HG03103 (cell line): ENCODE results near the gene EIF4B.
"Not testable (repeated sequence)": the region's sequence is repeated elsewhere in the genome, so short reads cannot be mapped to it uniquely, and the experiment has no call there.

Experiments
- ATAC-seq: cut with Tn5 transposase; IDR thresholded peaks from one replicate; pipeline ENCODE4 v1.9.1; 2021; ENCODE audit warnings: low read depth; ENCODE audit not compliant: unreplicated experiment

The EIF4B gene

DNA sequence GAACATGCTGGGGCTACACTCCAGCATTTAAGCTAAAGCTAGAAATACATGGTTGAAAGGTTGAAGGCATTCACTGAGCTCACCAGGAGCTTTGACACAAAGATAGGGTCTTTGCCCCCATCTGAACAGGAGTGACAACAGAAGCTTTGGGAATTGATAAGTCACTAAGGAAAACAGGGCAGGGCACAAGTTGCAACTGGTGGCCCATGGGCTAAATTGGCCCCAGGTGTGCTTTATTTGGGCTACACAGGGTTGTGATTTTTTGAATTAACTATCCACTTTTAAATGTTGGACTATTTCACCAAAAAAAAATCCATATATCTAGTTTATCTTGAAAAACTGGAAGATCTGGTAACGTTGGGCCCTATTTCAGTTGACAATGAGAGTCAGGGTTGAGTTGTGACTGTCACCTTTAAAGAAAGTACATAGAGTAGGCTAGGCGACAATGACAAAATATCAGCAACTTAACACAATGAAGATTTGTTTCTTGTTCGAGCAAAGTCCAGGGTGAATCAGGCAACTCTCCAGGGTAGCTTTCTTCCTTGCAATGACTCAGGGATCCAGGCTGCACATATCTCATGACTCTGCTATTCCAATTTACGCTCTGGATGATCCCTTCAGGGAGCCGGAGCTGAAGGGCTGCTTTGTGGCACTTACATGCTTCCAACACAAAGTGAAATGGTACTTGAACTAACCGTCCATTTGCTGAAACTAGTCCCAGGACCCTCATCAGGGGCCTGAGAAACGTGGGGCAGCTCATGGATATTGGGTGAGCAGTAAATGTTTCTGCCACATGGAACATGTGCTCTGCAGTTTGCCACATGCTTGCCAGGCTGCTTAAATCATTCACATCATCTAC lies 13.3 kb upstream of the EIF4B start:
- ATAC-seq = no peak

DNA sequence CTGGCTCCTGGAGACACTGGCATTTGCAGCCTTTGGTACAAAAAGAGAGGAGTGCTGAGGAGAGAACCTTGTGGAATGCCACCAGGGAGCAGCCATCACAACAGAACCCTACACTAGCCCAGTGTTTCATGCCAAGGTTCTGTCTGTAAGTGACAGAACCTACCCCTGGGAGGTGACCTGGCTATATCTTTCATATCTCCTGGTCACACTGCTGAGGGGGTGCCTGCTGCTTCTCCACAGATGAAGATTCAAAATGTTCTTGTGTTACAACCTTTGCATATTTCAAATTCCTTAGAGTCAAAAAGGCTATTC lies 12.7 kb upstream of the EIF4B start:
- no peak for ATAC-seq

DNA sequence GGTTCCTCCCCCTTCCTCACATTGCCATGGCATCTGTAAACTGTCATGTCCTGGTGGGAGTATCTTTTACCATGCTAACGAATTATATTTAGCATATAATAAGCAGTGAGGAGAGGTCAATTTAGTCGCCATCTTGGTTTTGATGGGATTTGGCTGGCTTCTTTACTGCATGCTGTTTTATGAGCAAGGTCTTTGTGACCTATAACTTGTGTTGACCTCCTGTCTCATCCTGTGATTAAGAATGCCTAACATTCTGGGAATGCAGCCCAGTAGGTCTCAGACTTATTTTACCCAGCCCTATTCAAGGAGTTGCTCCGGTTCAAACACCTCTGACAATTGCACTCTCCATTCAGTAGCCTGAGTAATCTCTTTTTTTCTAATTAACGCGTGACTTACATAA lies 2.1 kb upstream of the EIF4B start:
- ATAC-seq = no peak

DNA sequence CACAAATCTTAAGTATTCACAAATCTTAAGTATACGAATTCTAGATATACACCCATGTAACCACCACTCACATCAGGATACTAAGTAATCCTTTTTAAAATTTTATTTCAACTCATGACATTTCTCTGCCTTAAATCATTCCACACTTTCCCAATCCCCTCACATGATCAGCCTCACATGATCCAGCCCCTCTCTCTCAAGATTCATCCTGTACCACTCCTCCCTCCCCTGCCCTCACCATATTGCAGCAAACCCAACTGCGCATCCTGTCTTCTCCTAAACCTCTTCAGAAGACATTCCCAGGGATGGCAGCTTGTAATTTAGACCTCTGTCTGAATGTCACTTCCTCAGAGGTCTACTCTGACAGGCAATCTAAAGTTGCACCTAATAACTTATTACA lies 1.7 kb upstream of the EIF4B start:
- no peak for ATAC-seq

DNA sequence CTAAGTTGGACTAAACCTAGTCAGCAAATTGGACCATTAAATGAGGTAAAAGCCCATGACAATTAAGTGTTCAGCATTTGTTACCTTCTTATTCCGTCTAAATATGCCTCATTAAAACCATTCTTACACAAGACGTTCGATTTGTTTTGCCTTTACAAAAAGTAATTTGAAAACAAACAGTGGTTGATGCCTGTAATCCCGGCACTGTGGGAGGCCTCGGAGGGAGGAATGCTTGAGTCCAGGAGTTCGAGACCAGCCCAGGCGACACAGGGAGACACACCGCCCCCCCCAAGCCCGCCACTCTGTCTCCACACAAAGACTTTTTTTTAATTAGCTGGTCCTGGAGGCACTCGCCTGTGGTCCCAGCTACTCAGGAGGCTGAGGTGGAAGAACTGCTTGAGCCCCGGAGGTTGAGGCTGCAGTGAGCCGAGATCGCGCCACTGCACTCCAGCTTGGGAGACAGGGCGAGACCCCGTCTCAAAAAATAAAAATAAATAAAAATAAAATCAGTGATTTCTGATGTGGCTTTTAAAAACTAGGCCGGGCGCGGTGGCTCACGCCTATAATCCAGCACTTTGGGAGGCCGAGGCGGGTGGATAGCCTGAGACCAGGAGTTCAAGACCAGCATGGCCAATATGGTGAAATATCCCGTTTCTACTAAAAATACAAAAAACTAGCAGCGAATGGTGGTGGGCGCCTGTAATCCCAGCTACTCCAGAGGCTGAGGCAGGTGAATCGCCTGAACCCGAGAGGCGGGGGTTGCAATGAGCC lies 856 bp upstream of the EIF4B start:
- ATAC-seq = no peak

DNA sequence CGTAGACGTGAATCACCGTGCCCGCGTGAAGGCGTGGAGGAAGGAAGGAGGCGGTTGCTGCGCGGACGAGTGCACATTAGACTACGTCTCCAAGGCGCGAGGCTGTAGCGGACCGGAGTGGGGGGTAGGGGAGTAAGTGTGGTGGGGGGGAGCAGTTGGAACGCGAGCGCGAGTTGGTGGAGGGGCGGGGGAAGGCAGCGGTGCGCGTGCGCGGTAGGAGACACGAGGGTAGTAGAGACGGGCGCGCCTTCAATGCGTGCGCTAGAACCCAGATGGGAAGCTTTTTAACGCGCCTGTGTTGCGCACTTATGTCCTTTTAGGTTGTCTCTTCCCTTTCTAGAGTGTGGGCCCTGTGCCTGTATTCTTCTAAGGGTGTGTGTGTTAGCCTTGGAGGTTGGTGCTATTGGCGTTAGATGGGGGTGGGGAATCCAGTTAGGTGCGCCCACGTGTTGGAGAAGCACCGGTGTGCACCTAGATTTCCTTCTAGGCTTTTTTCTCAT lies 604 bp downstream of the EIF4B start:
- ATAC-seq = no peak

DNA sequence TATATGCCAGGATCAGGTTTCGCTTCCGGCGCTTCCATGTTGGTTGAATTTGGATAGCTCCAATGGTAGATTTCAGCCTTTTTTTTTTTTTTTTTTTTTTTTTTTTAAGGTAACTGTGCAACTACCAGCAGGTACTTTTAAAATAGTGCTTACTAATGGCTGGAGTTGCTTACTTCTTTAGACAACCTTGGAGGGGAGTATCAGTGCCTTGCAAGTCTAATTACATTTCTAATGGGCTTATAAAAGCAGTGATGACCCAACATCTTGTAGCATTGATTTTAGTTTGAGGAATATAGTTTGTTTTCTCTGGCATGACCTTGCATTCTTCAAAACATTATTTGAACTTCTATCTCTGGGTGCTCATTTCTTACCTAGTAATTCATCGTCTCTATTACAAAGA lies 1.1 kb downstream of the EIF4B start:
- ATAC-seq = no peak

DNA sequence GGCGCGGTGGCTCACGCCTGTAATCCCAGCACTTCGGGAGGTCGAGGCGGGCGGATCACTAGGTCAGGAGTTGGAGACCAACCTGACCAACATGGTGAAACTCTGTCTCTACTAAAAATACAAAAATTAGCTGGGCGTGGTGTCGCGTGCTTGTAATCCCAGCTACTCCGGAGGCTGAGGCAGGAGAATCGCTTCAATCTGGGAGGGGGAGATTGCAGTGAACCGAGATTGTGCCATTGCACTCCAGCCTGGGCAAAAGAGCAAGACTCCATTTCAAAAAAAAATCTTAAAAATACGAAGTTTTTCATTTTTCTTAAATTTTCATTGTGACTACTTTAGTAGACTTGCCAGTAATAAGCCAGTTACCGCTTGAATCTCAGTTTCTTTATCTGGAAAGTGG lies 2.5 kb downstream of the EIF4B start:
- ATAC-seq = not testable (repeated sequence)

DNA sequence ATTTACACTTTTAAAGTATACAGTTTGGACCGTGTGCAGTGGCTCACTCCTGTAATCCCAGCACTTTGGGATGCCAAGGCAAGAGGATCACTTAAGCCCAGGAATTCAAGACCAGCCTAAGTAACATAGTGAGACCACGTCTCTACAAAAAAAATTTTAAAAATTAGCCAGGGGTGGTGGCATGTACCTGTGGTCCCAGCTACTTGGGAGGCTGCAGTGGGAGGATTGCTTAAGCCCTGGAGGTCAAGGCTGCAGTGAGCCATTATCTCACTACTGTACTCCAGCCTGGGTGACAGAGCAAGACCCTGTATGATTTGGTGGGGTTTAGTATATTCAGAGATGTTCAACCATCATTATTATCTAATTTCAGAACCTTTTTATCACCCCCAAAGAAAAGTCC lies 4.7 kb downstream of the EIF4B start:
- no peak for ATAC-seq

DNA sequence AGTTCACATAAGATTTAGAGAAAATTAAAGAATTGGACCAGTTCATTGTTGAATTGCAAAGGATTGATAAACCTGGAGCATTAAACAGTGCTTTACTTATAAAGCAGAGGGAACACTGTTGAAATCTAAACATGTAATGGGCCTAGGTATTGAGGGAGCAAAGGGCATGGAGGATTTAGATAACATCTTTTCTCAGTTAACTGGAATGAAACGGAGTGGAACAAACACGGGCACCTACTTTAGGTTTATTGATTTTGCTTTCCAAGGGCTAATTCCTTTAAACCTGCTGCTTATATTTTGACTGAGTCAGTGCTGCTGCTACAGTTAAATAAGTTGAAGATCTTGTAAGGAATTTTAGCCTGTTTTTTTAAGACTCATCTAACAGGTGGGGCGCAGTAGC lies 5.6 kb downstream of the EIF4B start:
- ATAC-seq = no peak

DNA sequence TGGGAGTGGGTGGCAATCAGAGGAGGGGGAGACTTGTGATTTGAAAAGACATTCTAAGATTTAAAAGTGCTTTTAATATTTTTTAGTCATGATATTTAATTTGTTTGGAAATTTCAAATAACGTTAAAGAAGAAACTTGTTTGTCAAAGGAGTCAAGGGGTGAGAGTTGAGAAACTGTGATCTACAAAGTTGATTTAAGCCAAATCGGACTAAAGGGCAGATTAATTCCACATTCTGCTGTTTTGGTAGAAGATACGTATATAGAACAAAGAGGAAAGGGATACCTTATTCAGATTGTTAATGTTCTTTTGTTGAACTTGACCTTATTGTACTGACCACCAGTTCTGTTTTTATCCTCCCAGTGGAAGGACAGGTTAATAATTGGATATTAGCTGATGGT lies 6.7 kb downstream of the EIF4B start:
- ATAC-seq = no peak

DNA sequence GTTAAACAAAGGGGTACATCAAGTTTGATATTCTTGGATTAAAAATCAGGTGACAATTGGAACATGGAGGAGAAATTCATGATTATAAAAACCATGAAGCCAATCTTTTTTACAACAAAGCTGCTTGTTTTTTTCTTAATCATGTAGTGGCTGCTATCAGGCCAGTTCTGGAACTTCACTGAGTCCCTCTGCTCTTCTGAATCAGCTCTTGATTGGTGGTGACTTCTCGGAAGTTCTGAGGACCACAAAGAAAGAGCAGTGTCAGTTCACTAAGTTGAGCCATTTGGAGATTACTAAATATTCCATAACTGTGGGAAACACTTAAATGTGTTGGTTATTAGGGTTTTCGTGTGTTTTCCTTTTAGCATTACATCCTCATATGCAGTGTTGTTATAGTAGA lies 8.5 kb downstream of the EIF4B start:
- ATAC-seq = no peak

DNA sequence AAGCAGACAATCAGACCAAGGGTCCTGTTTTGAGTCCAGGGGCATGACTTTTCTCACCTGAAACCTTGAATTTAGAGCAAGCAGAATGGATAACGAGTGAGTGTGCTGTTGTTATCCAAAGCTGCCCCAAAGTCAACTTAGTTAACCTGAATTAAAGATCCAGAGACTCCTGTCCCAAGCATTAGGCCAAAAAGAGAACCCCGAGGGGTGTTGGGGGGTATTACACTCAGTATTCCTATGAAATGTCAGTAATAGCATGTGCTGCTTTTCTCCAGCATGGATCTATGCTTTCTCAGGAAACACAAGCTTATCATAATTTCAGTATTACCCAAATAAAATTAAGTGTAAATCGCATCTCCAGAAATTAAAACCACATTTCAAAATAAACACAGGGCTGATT lies 19.0 kb downstream of the EIF4B start:
- ATAC-seq = no peak

DNA sequence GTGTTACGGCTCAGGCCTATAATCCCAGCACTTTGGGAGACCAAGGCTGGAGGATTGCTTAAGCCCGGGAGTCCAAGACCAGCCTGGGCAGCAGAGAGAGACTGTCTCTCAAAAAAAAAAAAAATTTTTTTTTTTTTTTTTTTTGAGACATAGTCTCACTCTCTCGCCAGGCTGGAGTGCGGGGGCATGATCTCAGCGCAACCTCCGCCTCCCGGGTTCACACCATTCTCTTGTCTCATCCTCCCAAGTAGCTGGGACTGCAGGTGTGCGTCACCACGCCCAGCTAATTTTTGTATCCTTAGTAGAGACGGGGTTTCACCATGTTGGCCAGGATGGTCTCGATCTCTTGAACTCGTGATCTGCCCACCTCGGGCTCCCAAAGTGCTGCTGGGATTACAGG lies 20.8 kb downstream of the EIF4B start:
- not testable (repeated sequence) for ATAC-seq

DNA sequence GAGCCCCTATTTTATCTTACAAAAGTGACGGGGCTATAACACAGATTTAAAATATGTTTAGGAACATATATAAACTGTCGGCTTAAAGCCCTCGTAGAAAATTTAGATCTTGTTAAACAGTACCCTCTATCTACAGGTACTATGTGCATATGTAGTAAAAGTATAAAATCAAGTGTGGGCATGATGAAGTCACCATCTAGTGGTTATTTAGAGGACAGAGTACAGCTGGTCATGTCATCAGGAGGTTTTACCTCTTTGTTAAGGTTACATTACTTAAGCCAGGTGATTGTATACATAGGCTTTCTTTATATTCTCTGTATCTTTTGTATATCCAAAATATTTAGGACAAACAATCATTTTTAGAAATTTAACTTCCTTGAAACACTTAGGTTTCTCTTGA lies 25.4 kb downstream of the EIF4B start:
- ATAC-seq = no peak

DNA sequence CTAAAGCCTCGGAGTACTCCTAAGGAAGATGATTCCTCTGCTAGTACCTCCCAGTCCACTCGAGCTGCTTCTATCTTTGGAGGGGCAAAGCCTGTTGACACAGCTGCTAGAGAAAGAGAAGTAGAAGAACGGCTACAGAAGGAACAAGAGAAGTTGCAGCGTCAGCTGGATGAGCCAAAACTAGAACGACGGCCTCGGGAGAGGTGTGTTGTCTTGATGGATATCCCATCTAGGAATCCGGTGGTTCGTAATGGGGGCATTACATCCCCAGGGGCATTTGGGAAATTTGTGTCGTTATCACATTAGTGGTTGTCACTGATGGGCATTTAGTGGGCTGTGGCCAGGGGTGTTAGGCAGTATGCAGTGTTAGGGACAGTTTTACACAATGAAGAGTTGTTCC lies 27.6 kb downstream of the EIF4B start:
- not testable (repeated sequence) for ATAC-seq

DNA sequence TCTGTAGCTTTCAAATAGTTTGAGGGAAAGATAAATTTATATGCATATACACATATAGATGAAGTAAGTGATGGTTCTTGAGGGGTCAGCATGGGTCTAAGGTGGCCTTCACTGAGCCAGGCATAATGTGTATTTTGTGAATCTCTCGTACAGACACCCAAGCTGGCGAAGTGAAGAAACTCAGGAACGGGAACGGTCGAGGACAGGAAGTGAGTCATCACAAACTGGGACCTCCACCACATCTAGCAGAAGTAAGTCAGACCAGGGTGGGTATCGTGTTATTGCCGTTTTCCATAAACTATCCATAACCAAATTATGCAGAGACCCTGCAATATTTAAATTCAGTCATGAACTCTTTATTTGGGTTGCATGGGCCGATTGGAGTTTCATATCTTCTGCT lies 28.2 kb downstream of the EIF4B start:
- no peak for ATAC-seq

DNA sequence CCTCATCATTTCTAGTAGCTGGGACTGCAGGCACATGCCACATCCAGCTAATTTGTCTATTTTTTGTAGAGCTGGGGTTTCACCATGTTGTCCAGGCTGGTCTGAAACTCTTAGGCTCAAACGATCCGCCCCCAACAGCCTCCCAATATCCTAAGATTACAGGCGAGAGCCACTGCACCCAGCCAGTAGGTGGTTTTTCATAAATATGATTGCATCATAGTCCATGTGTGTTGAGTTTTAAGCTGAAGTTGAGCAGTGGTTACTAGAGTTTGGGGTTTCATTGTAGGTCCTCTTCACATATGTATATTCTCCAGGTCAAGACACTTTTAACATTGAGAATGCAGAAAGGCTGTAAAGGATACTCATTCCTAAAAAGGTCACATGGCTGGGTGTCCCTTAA lies 30.5 kb downstream of the EIF4B start:
- ATAC-seq = no peak

DNA sequence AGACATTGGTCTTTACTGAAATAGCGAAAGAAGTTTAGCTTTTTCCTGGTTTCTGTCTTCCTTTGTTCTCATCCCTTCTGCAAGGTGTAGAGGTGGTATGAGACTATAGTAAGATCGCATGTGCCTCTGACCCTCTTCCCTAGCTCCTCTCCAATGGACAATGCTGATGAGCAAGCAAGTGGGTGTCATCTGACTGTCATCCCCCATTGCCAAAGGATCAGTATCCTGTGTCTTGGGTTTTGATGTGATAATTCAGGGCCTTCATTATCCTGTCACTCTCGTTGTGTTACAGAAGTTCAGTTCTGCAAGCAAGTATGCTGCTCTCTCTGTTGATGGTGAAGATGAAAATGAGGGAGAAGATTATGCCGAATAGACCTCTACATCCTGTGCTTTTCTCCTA lies 33.6 kb downstream of the EIF4B start:
- no peak for ATAC-seq

DNA sequence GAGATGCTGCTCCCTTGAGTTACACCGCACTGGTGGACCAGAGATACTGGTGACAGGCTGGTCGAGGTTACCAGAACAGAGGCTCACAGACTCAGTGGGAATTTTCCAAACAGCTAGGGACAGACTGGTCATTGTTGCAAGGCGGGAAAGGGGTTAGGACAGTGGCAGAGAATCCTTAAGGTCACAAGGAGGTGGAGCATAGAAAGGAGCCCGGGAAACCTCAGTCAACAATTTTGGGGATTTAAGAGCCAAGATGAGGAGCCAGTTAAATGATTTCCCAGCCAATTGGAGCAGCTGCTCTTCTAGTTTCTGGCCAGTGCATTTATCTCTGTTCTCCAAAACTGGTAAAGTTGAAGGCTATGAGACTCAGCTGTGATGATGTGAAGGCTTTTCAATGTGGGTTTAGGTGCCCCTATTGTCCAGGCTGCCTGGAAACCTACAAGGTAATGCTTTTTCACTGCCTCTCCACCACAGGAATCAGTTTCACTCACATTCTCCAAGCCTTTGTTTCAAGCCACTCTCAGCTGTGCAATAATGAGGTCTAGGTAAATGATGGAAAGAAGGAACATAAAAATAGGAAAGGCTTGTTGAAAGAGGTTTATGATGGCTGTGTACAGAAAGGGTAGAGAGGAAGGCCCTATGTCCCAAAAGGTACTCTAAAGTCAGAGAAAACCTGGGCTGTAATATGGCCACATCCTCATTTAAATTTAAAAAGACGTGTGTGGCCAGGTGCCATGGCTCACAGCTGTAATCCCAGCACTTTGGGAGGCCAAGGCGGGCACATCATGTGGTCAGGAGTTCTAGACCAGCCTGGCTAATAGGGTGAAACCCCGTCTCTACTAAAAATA lies 36.6 kb downstream of the EIF4B start:
- ATAC-seq = no peak

DNA sequence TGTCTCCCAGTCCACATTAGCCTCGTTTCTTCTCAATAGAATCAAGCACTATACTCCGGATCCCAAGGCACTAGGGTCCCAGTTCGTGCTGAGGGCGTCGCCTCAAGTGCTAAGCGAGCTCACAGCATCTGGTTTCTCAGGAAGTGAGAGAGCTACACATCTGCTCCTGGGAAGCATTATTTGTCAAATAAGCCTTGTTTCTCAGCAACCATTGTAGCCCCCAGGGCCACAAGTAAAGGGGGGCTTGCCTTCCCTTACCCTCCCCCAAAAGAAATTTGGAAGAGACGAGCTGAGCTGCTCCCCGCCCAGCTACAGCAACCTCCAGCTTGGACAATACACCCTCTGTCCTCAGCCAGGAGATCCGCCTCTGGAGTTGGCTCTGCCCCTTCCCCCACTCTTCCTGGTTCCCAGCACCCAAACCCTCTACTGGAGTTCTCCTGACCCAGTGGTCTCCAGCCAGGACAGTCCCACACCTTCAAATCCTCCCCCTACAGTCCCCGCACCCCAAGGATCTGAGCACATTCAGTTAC lies 37.9 kb downstream of the EIF4B start:
- no peak for ATAC-seq
